Liver (tissue), 9 donors: Measurements from ENCODE around the gene DAG1. TPM values are rescaled to one million over a fixed set of nuclear protein-coding genes. Genes with fewer than 3 reads are reported as not detected.

Experiments used
- DNase-seq: peaks from one replicate; pipeline ENCODE4 v3.0.0-alpha.2; 2017; ENCODE audit warnings: low spot score
- H3K27ac ChIP-seq, 2 donors: one replicate each; pipeline ENCODE4 v1.7.0; 2013; ENCODE audit warnings: inconsistent platforms in 2 of 2, low read length in 2 of 2, control low read depth in 1 of 2, low read depth in 1 of 2, mild to moderate bottlenecking in 1 of 2
- H3K27me3 ChIP-seq, 4 donors: one replicate each; pipeline versions ENCODE4 v1.6.1 to v1.7.0; 2013; ENCODE audit warnings: low read length in 3 of 4, inconsistent platforms in 1 of 4, mild to moderate bottlenecking in 1 of 4, moderate library complexity in 1 of 4; ENCODE audit not compliant: control insufficient read depth in 4 of 4, insufficient read depth in 4 of 4
- H3K36me3 ChIP-seq, 4 donors: one replicate each; pipeline versions ENCODE4 v1.6.1 to v1.7.0; 2013; ENCODE audit warnings: low read length in 3 of 4, mild to moderate bottlenecking in 3 of 4, low read depth in 1 of 4, moderate library complexity in 1 of 4; ENCODE audit not compliant: control insufficient read depth in 4 of 4, insufficient read depth in 3 of 4
- H3K4me1 ChIP-seq, 4 donors: one replicate each; pipeline versions ENCODE4 v1.6.1 to v1.7.0; 2013; ENCODE audit warnings: low read length in 3 of 4, mild to moderate bottlenecking in 3 of 4, moderate library complexity in 1 of 4; ENCODE audit not compliant: control insufficient read depth in 4 of 4, insufficient read depth in 4 of 4
- H3K4me3 ChIP-seq, 3 donors: one replicate each; pipeline versions ENCODE4 v1.6.1 to v1.7.0; 2013; ENCODE audit warnings: low read length in 3 of 3, control low read depth in 1 of 3, low read depth in 1 of 3, mild to moderate bottlenecking in 1 of 3
- H3K9ac ChIP-seq, 2 donors: one replicate each; pipeline ENCODE4 v1.7.0; 2013; ENCODE audit warnings: low read length in 2 of 2, mild to moderate bottlenecking in 2 of 2, moderate library complexity in 2 of 2, control low read depth in 1 of 2, low read depth in 1 of 2
- H3K9me3 ChIP-seq, 4 donors: one replicate each; pipeline versions ENCODE4 v1.6.1 to v1.7.0; 2013; ENCODE audit warnings: low read length in 3 of 4; ENCODE audit not compliant: control insufficient read depth in 4 of 4
- ATF3 ChIP-seq: IDR thresholded peaks from 2 replicates; pipeline ENCODE4 v1.6.1; 2016; ENCODE audit warnings: antibody characterized with exemption
- CTCF ChIP-seq: fragments of 150-350 bp; IDR thresholded peaks from 2 replicates; pipeline ENCODE4 v1.5.1; 2017; ENCODE audit warnings: improper control_type of control experiment, low read depth, low read length; ENCODE audit not compliant: missing input control
- EGR1 ChIP-seq, 2 donors: IDR thresholded peaks; 2 replicates each; pipeline ENCODE4 v1.6.1; 2016 to 2018; ENCODE audit warnings: antibody characterized with exemption in 2 of 2, low read depth in 2 of 2
- FOXA1 ChIP-seq: IDR thresholded peaks from 2 replicates; pipeline ENCODE4 v1.6.1; 2016; ENCODE audit warnings: antibody characterized with exemption
- FOXA2 ChIP-seq: IDR thresholded peaks from 2 replicates; pipeline ENCODE4 v1.6.1; 2016; ENCODE audit warnings: antibody characterized with exemption
- GABPA ChIP-seq, 2 donors: IDR thresholded peaks in 1 of 2; conservative IDR thresholded peaks in 1 of 2; 2 replicates each; pipeline ENCODE4 v1.6.1; 2016; ENCODE audit warnings: antibody characterized with exemption in 2 of 2, mild to moderate bottlenecking in 1 of 2, moderate library complexity in 1 of 2
- HNF4A ChIP-seq, 2 donors: conservative IDR thresholded peaks; 2 replicates each; pipeline ENCODE4 v1.6.1; 2016; ENCODE audit warnings: antibody characterized with exemption in 2 of 2, mild to moderate bottlenecking in 2 of 2
- HNF4G ChIP-seq: IDR thresholded peaks from 2 replicates; pipeline ENCODE4 v1.6.1; 2016; ENCODE audit warnings: antibody characterized with exemption
- JUND ChIP-seq, 2 donors: IDR thresholded peaks; 2 replicates each; pipeline ENCODE4 v1.6.1; 2016; ENCODE audit warnings: antibody characterized with exemption in 2 of 2
- NR2F2 ChIP-seq: IDR thresholded peaks from 2 replicates; pipeline ENCODE4 v1.6.1; 2016; ENCODE audit warnings: antibody characterized with exemption
- RAD21 ChIP-seq, 2 donors: IDR thresholded peaks; 2 replicates each; pipeline ENCODE4 v1.6.1; 2016; ENCODE audit warnings: antibody characterized with exemption in 2 of 2, mild to moderate bottlenecking in 2 of 2
- RXRA ChIP-seq, 2 donors: IDR thresholded peaks; 2 replicates each; pipeline ENCODE4 v1.6.1; 2017 to 2018; ENCODE audit warnings: antibody characterized with exemption in 2 of 2, mild to moderate bottlenecking in 1 of 2
- SP1 ChIP-seq: IDR thresholded peaks from 2 replicates; pipeline ENCODE4 v1.6.1; 2018; ENCODE audit warnings: antibody characterized with exemption, mild to moderate bottlenecking
- TAF1 ChIP-seq: conservative IDR thresholded peaks from 2 replicates; pipeline ENCODE4 v1.6.1; 2016; ENCODE audit warnings: antibody characterized with exemption, mild to moderate bottlenecking
- YY1 ChIP-seq: IDR thresholded peaks from 2 replicates; pipeline ENCODE4 v1.6.1; 2016; ENCODE audit warnings: antibody characterized with exemption, mild to moderate bottlenecking
- WGBS: extraction: QIAGEN DNeasy Blood & Tissue Kit; methylation state at CpG from one replicate; pipeline ENCODE4 v1.1.7; 2013; 5-methylcytosine and 5-hydroxymethylcytosine counted together
- polyA plus RNA-seq, 2 donors: library from polyadenylated mRNA; stranded (reverse) in 1 of 2; unstranded in 1 of 2; fragments of 200-250 nt in 1 of 2; fragments of >200 nt in 1 of 2; fragmentation: Nextera tagmentation in 1 of 2; extraction: Ambion mirVana in 1 of 2; gene quantifications; one replicate each; pipeline versions ENCODE4 v1.2.1 to v1.2.3, GENCODE V29; 2013 to 2015
- total RNA-seq, 2 donors: library from RNA; depleted of rRNA; stranded (reverse); fragments of >200 nt; gene quantifications; one replicate each; pipeline ENCODE4 v1.2.3, GENCODE V29; 2014
- TF ChIP-seq, protein P1 (sequence below): IDR thresholded peaks from 2 replicates; pipeline ENCODE4 v1.6.1; 2016; ENCODE audit warnings: antibody characterized with exemption
- TF ChIP-seq, protein P2 (sequence below): IDR thresholded peaks from 2 replicates; pipeline ENCODE4 v1.6.1; 2016; ENCODE audit warnings: antibody characterized with exemption
- TF ChIP-seq, protein P3 (sequence below): IDR thresholded peaks from 2 replicates; pipeline ENCODE4 v1.6.1; 2016; ENCODE audit warnings: antibody characterized with exemption, mild to moderate bottlenecking
- donor health status: healthy.
- donor health status: healthy.
- donor health status: healthy.
- donor health status: healthy.
- donor health status: healthy.

Gene DAG1
- total and polyA plus RNA-seq, 4 donors = 12.1 to 54.4 (median 28.5) TPM

DNA sequence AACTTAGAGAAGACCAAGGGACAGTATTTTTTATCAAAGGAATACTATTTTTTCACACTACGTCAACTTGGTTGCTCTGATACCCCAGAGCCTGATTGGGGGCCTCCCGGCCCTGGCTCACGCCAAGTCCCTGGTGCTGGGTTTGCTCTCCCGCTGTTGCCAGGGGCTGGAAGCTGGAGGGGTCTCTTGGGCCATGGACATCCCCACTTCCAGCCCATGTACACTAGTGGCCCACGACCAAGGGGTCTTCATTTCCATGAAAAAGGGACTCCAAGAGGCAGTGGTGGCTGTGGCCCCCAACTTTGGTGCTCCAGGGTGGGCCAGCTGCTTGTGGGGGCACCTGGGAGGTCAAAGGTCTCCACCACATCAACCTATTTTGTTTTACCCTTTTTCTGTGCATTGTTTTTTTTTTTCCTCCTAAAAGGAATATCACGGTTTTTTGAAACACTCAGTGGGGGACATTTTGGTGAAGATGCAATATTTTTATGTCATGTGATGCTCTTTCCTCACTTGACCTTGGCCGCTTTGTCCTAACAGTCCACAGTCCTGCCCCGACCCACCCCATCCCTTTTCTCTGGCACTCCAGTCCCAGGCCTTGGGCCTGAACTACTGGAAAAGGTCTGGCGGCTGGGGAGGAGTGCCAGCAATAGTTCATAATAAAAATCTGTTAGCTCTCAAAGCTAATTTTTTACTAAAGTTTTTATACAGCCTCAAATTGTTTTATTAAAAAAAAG, 63.9 kb downstream of the DAG1 start:
- DNase-seq = no peak
- 74% methylated on average over 9 of the region's 9 CpGs for WGBS
- peaks cover 0 to 24% (median 16%) of the 10 kb centered on the region in 4 donors for H3K36me3 ChIP-seq
- TF ChIP-seq TAF1 = no peak
- peak; percentile 62 for TF ChIP-seq HNF4G
- TF ChIP-seq FOXA1 = no peak
- TF ChIP-seq GABPA (IDR thresholded peaks at IDR 0.05 in 1 of 2, conservative IDR thresholded peaks at IDR 0.05 in 1 of 2) = no peak
- TF ChIP-seq, protein P1, sequence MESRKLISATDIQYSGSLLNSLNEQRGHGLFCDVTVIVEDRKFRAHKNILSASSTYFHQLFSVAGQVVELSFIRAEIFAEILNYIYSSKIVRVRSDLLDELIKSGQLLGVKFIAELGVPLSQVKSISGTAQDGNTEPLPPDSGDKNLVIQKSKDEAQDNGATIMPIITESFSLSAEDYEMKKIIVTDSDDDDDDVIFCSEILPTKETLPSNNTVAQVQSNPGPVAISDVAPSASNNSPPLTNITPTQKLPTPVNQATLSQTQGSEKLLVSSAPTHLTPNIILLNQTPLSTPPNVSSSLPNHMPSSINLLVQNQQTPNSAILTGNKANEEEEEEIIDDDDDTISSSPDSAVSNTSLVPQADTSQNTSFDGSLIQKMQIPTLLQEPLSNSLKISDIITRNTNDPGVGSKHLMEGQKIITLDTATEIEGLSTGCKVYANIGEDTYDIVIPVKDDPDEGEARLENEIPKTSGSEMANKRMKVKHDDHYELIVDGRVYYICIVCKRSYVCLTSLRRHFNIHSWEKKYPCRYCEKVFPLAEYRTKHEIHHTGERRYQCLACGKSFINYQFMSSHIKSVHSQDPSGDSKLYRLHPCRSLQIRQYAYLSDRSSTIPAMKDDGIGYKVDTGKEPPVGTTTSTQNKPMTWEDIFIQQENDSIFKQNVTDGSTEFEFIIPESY = peak; percentile 26
- TF ChIP-seq YY1 = peak; percentile 56
- TF ChIP-seq HNF4A (conservative IDR thresholded peaks at IDR 0.05) = peak; percentile 91 to 94
- TF ChIP-seq RXRA (IDR thresholded peaks at IDR 0.05) = peak; percentile 67 to 78
- TF ChIP-seq, protein P2, sequence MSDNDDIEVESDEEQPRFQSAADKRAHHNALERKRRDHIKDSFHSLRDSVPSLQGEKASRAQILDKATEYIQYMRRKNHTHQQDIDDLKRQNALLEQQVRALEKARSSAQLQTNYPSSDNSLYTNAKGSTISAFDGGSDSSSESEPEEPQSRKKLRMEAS = no peak
- TF ChIP-seq CTCF = no peak
- no peak for TF ChIP-seq EGR1 (IDR thresholded peaks at IDR 0.05; ENCODE audit: low read depth in 2 of 2)
- TF ChIP-seq JUND (IDR thresholded peaks at IDR 0.05) = peak in 1 of 2 donors; percentile 17
- no peak for TF ChIP-seq ATF3
- no peak for TF ChIP-seq FOXA2
- no peak for TF ChIP-seq SP1
- TF ChIP-seq NR2F2 = no peak
- TF ChIP-seq, protein P3, sequence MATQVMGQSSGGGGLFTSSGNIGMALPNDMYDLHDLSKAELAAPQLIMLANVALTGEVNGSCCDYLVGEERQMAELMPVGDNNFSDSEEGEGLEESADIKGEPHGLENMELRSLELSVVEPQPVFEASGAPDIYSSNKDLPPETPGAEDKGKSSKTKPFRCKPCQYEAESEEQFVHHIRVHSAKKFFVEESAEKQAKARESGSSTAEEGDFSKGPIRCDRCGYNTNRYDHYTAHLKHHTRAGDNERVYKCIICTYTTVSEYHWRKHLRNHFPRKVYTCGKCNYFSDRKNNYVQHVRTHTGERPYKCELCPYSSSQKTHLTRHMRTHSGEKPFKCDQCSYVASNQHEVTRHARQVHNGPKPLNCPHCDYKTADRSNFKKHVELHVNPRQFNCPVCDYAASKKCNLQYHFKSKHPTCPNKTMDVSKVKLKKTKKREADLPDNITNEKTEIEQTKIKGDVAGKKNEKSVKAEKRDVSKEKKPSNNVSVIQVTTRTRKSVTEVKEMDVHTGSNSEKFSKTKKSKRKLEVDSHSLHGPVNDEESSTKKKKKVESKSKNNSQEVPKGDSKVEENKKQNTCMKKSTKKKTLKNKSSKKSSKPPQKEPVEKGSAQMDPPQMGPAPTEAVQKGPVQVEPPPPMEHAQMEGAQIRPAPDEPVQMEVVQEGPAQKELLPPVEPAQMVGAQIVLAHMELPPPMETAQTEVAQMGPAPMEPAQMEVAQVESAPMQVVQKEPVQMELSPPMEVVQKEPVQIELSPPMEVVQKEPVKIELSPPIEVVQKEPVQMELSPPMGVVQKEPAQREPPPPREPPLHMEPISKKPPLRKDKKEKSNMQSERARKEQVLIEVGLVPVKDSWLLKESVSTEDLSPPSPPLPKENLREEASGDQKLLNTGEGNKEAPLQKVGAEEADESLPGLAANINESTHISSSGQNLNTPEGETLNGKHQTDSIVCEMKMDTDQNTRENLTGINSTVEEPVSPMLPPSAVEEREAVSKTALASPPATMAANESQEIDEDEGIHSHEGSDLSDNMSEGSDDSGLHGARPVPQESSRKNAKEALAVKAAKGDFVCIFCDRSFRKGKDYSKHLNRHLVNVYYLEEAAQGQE = no peak
- no peak for TF ChIP-seq RAD21 (IDR thresholded peaks at IDR 0.05)
- H3K4me1 ChIP-seq = peaks cover 19 to 30% (median 26%) of the 10 kb centered on the region in 4 donors
- peak overlapping the region; percentile 51 to 56 for H3K27ac ChIP-seq
- no peaks in the 10 kb centered on the region for H3K27me3 ChIP-seq
- no peak overlapping the region for H3K4me3 ChIP-seq
- no peaks in the 10 kb centered on the region for H3K9me3 ChIP-seq
- H3K9ac ChIP-seq = no peak overlapping the region
